ENCODE measurements around the gene ATP8A2.

Gene ATP8A2

DNA sequence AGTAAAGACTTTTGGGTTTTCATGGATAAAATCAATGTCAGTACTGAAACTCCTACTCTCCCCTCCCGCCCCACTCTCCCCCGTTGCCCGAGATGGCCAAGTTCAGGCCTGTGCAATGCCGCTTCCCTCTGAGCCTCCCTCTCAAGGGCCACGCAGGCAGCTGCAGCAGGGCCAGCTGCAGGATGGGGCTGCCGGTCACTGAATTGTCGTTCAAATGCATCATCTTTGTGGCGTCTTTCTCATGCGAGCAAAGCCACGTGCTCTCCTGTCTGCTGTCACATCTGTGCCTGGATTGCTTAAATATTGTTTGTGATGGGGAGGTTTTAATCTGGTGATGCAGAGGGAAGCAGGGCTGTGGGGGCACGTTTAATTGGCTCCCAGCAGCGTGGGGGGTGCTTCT lies 653.4 kb downstream of the ATP8A2 start:
- no peak for DNase-seq (ENCODE audit: low read depth in 4 of 4, low spot score in 1 of 4)

DNA sequence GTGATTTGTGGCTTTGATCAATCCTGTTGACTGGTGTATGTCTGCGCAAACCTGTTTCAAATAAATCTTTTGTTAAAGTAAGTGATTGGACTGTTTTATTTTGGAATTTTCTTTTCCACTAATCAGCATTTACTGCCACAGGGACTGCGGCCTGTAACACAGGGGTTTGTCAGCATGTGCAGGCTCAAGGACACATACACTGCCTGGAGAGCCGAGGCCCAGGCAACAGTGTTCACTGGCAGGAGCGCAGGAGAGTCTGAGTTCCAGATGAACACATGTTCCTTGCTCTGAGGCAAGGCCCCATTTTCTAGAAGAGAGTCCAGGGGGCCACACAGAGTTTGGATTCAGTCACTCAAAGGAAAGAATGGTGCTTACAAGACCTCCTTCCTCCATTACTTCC lies 654.0 kb downstream of the ATP8A2 start:
- DNase-seq (ENCODE audit: low read depth in 4 of 4, low spot score in 1 of 4) = no peak

DNA sequence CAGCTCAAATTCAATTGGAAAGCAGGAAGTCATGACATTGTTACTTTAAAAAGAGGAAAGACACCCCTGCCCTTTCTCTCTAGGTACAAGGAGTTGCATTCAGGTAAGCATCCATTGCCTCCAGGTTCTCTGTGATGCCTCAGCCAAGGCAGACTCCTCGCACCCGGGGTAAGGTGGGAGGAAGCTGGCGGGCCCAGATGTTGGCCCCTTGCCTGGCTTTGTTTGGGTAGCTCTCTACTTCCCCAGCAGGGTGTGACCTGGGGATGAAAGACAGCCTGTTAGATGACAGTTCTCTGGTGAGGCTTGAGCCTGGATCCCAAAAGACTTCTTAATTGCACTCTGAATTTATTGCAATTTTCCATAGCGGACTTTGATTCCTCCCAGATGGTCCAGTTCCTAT lies 654.4 kb downstream of the ATP8A2 start:
- DNase-seq (ENCODE audit: low read depth in 4 of 4, low spot score in 1 of 4) = no peak

DNA sequence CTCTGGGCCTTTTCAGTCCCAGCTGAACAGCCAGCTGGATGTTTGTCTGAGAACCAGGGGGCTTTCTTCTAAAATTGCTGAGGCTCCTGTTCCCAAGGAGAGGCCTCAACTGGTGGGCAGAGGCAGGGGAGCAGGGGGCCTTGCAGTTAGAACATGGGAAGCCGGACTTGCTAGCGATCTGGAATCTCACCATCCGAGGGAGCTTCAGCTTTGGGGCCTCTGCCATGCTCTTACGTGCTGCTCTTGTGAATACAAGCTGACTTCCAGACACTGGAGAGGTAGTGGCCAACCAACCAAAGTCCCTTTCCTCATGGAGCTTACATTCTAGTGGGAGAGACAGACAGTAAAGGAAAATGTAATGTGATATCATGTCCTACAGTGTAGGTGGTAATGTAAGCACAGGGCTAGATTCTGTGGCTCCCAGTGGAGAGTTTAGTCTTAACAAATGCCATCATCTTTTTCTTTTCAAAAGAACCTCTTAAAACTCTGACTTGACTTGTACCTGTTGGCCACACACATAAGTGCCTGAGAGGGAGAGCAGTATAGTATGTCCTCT lies 657.9 kb downstream of the ATP8A2 start:
- DNase-seq (ENCODE audit: low read depth in 4 of 4, low spot score in 1 of 4) = no peak

DNA sequence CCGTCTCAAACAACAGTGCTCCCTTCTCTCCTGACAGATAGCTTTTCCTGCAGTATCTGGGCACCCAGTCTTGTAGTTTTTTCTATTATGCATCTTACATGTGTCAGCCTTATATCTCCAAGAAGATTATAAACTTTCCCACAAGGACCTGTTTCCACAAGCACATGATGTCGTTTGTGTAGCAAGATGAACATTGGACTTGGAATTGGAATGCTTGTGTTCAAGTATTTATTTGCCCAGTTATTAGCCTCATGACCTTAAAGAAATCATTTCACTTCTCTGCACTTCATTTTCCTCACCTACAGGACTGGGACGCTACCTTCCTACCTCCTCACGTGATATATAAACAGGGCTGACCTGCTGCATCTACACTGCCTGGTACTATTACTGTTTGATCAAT lies 658.6 kb downstream of the ATP8A2 start:
- DNase-seq (ENCODE audit: low read depth in 4 of 4, low spot score in 1 of 4) = no peak

DNA sequence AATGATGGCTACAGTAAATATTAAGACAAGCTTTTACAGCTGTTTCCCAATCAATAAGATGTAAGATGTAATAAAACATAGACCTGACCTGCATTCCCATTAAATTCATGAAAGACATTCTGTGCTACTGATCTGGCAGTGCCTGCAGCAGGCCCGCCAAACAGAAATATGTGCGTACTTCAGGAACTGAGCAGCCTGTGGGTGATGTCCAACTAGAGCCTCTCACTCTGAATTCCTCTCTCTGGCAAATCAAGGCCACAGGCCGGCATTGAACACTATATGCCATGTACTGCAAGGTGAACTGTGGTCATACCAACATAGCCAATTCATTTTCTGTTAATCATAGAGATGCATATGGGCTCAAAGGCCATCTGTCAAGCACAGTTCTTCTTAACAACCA lies 662.2 kb downstream of the ATP8A2 start:
- DNase-seq (ENCODE audit: low read depth in 4 of 4, low spot score in 1 of 4) = no peak

DNA sequence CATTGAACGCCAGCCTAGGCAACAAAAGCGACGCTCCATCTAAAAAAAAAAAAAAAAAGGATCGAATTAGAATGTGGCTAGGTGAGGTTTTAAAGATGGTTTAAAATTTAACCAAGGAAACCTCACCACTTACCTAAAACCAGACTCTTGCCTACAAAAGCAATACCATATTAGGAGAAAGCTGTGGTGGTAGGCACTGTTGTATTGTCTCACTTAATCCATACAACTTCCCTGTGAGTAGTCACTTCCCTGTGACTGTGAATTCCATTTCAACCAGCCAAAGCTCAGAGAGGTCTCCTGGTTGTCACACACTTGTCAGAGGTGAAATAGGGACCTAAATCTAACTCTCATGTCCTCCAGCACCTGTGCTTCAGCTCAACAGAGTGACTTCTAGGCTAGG lies 664.6 kb downstream of the ATP8A2 start:
- no peak for DNase-seq (ENCODE audit: low read depth in 4 of 4, low spot score in 1 of 4)

DNA sequence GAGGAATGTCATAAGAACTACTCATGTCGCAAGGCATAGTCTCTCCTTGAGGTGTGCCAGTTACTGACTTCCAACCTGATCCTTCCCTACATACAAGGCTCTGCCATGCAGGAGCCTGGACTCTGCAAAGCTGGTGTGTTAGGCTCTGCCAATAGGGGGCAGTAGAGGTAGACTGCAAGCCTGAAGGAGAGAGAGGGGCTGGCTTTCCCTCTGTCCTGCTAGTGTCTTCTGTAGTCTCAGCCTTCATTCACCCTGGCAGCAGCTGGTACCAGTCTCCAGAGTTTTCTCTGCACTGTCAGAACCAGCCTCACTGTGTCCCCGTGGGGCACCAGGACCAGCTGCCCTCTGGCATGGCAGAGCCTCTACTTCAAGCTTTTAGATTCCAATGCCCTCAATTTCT lies 665.5 kb downstream of the ATP8A2 start:
- DNase-seq (ENCODE audit: low read depth in 4 of 4, low spot score in 1 of 4) = no peak

DNA sequence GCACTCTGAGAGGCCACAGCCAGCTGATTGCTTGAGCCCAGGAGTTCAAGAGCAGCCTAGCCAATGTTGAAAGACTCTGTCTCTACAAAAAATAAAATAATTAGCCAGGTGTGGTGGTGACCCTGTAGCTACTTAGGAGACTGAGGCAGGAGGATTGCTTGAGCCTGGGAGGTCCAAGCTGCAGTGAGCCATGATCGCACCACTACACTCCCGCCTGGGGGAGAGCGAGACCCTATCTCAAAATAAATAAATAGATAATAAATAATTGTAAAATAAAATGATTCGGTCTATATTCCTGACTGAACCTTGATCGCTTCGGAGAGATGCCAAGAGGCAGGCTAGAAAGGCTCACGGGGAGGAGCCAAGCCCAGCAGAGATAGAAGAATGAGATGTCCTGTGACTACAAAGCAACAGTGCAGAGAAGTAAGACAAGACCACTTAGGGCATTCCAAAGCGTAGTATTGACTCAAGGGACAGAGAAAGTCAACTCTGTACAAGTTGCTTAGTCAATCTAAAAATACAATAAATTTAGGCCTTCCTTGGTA lies 667.2 kb downstream of the ATP8A2 start:
- no peak for DNase-seq (ENCODE audit: low read depth in 4 of 4, low spot score in 1 of 4)

DNA sequence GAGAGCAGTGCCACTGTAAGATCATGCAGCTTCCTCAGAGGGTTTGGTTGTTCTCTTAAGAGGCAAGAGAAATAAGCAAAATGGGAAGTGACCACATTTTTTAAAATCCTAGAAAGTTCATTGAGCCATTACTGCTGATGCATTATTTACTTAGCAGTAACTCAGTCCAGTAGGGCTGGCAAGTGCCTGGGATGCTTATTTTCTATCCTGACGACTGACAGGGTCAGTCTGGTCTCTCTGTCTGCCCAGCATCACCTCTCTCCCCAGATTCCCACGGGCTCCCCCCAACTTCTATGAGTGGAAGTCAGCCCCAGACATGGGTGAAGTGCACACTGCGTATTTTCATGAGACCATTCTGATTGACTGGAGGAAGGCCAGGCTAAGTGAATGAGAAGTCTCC lies 669.7 kb downstream of the ATP8A2 start:
- no peak for DNase-seq (ENCODE audit: low read depth in 4 of 4, low spot score in 1 of 4)

DNA sequence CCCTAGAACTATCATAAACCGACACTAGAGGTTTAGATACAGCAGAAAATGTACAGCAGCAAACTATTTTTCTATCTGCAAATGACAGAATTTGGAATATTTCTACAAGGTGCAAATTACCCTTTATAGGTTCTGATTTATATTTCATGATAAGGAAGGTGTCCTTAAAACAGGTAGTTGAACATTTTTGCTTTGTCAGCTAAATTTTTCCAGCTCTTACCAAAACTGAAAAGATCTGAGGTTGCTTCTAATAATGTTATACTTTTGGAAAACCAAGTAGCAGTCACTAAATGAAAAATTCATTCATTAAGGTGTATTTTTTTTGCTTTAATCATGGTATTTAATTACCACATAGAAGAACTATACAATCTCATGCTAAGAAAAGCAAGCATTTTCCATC lies 671.0 kb downstream of the ATP8A2 start:
- DNase-seq (ENCODE audit: low read depth in 4 of 4, low spot score in 1 of 4) = no peak

DNA sequence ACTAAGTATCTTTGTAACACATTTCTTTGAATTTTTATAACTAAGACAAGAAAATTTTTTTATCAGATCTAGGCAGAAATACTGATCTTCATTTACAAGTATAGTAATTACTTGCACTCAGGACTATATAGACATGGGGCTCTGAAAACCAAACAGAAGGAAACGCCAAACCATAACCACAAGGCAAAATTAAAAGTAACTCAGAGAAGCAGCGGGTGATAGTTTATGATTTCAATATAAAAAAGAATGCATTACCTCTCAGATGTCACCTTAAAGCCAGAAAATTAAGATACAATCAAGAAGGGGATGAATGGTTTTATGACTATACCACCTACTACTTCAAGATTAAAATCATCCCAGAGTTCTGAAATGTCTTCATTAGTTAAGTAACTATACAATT lies 673.4 kb downstream of the ATP8A2 start:
- no peak for DNase-seq (ENCODE audit: low read depth in 4 of 4, low spot score in 1 of 4)

DNA sequence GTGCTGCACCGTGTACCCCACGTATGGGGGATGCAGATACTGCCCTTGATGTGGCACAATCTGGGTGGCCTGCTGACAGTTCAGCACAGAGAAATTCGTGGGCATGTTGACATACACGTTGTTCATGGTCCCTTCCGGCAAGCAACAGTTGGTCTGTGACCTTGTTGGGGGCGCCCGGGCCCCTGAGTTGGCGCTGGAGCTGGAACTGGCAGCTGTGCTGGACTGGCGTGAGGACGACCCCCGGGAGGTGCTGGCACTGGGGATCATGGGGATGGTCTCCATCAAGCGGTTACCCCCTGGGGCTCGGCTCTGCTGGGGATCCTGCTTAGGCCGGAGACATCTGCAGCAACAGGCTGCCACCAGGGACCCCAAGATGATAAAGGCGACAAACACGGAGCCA lies 674.9 kb downstream of the ATP8A2 start:
- DNase-seq (ENCODE audit: low read depth in 4 of 4, low spot score in 1 of 4) = no peak

DNA sequence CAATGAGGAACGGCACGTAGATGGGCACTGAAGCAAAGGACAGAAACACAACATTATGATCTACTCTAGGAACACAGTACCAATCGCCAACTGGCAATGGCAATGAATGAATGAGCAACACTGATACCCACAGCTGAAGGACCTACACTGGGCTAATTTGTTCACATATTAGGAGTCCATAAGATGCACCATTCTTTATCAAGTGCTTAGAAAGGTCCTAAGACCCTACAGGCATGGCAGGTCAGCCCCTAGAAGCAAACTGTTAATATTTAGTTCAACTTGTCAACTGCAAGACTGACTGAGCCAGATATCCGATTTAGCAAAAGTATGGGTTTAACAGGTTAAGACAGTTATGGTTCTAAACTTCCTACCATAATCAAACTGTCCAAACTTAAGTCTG lies 675.3 kb downstream of the ATP8A2 start:
- DNase-seq (ENCODE audit: low read depth in 4 of 4, low spot score in 1 of 4) = no peak

DNA sequence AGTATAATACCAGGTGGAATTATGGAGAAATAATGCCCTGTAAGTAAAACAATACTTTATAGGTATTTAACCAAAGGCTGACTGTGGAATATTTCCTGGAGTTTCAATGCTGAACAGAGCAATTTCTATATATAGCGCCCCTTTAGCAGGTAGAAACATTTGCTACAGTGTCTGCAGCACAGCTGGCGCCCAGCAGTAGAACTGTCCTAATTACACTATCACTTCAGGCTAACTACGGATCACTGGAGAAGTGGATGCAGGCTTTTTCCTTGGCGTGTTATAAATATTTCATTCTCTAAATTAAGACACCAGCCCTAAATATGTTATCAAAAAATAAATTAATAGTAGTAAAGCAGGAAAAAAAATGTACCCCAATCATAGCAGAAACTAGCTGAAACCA lies 677.0 kb downstream of the ATP8A2 start:
- no peak for DNase-seq (ENCODE audit: low read depth in 4 of 4, low spot score in 1 of 4)

DNA sequence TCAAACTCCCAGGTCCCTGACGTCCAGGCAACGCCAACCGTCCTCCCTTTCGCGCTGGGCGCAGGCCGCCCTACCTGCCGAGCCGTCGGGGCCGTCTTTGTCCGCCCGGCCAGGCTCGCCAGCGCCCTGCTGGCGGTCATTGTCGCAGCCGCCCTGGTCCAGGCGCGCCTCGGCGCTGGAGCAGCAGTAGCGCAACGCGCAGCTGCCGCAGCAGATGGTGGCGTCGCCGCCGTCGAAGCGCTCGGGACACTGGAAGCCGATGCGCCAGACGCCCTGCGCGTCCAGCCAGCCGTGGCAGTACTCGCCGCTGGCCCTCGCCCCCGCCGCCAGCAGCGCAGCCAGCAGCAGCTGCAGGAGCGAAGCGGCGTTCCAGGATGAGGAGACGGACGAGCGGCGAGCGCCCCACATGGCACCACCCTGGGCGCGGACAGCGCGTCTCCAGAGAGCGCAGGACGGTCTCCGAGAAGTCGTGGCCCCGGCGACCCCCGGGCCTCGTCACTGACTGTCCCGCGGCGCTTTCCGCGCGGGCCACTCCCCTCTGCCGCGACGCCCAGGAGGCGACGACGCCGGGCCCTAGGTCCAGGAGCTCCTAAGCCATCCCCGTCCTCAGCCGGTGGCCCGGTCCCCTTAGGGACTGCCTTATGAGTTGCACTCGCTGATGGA lies 678.9 kb downstream of the ATP8A2 start:
- no peak for DNase-seq (ENCODE audit: low read depth in 4 of 4, low spot score in 1 of 4)

DNA sequence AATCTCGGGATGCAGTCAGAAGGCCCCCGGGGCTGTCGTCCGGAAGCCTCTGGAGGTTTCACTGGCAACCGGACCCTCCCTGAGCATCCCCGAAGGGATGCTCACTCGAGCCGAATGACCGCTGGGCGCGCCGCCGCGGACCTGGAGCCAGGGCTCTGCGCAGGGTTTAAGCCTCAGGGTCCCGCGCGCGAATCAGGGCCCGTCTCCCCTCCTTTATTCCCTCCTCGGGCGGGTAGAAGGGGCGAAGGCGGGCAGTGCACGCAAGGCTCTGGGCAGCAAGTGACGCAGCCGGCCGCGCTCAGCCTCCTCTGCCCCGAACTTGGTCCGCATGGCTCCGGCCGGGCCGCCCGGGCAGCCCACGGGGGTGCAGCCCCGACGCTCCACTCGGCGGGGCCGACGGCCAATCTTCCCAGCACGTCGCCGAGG lies 679.5 kb downstream of the ATP8A2 start:
- no peak for DNase-seq (ENCODE audit: low read depth in 4 of 4, low spot score in 1 of 4)

DNA sequence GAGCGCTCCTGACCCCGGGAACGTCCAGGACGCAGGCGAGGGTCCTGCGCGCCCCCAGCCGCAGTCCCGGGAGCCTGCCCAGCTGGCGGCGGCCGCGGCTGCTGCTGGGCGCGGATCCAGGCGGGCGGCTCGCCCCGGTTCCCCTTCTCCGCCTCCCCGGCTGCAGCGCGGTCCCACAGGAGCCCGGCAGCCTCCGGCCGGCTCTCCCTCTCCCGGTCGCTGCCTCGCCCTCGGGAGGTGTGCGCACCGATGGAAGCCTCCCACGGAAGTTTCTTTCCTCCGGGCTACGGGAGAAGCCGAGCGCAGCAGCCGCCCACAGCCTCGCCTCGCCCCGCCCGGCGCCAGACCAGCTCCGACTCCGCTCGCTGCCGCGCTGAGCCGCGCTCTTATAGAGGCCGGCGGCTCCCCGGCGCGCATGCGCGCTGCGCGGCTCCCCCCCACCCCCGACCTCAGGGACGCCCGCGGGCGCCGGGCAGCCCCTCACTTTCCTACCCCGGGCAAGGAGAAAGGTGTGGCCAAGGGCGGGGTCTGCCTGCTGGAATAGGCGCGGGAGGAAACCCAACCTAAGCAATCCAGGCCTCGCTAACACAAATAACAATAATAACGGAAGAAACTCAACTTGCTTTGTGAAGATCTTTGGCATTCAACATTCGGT lies 680.0 kb downstream of the ATP8A2 start, which contains the start of gene SHISA2:
Gene SHISA2 (minus strand): TSS at position 360 of the 655 bp plus-strand sequence. CDS start 1,041 bp downstream, outside the sequence.
- peak in 2 of 4 experiments; percentile 16 to 30 for DNase-seq (ENCODE audit: low read depth in 4 of 4, low spot score in 1 of 4)

DNA sequence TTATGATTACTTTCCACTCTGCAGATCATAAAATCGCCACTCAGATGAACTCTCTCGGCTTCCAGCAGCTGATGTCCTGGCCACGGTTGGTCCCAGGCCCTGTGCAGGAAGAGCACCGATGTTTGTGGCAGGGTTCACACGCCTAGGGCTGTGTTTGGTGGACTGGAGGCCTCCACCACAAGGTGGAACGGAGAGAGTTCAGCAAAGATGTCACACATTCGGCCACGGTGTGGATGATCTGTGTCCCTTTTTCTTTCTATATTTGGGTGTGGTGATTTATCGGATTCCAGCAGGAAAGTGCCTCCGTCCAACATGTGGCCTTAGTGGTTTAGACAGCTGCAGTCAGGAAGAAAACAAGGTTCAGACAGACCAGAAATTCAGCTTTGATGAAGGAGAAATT lies 680.6 kb downstream of the ATP8A2 start:
- no peak for DNase-seq (ENCODE audit: low read depth in 4 of 4, low spot score in 1 of 4)

DNA sequence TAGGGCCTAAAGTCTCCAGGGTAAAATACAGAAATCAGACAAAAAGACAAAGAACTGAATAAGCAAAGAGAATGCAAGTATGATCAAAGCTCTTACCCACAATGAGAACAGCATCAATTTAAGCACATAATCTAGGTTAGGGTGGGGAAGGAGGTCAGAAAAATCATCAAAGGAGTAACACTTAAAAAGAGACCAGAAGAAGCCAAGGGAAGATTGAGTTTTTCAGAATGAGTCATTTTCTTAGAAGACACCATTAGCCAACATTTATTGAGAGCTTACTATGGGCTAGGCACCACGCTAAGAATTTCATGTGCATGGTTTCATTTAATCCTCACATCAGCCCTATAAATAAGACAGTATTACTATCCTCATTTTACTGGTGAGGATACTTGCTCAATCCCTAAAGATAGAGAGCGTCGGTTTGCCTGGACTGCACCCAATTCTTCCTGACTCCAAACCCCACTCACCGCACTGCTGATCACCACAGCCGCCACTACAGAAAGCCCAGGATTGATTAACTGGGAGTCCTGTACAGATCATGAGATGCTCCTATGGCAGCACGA lies 681.7 kb downstream of the ATP8A2 start:
- DNase-seq (ENCODE audit: low read depth in 4 of 4, low spot score in 1 of 4) = no peak

DNA sequence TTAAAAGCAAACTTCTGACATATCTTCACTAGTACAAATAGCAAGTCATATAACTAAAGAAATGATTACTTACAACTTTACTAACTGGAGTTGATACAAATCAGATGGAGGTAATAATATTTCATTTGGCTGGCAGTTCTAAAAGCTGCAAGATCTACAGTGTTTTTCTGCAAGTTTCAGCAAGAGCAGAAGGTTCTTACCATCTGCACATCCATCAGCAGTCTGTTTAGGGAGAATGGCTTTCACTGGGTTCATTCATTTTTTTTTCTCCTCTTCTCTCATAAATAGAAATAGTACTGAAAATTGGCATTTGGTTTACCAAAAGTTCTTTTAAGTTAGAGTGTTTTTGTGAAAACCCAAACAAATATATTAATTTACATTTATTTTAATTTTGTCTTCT lies 683.1 kb downstream of the ATP8A2 start:
- DNase-seq (ENCODE audit: low read depth in 4 of 4, low spot score in 1 of 4) = no peak

DNA sequence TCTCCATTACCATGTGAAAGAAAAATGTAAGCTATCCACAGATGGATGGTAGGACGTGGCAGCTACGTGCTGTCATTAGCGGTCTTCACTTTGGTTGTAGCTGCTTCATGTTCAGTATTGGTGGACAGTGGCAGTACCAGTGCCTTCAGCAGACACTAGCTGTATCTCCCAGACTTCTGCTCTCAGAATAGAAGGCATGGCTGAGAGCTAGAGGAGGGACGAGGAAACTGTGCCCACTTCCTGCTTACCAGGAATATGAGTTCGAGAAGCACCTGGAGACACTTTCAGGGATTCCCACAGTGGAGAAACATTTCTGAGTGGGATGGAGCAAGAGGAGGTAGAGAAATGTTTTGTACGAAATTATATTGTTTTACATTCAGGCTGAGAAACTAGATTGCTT lies 686.9 kb downstream of the ATP8A2 start:
- DNase-seq (ENCODE audit: low read depth in 4 of 4, low spot score in 1 of 4) = no peak
